Hepatocyte (in vitro differentiated cells): ENCODE data around the gene DTD1. TPM values are rescaled to one million over a fixed set of nuclear protein-coding genes. Genes with fewer than 3 reads are reported as not detected.

Experiments used
- DNase-seq: peaks from one replicate; pipeline ENCODE4 v3.0.0-alpha.2; 2016; ENCODE audit warnings: low spot score
- H2AFZ ChIP-seq: fragments of 200-600 bp; sonication (generic); 2 replicates; pipeline ENCODE4 v1.6.0; 2016; ENCODE audit warnings: antibody characterized with exemption, mild to moderate bottlenecking
- H3K27ac ChIP-seq: fragments of 200-600 bp; sonication (generic); 2 replicates; pipeline ENCODE4 v1.5.1; 2016; ENCODE audit warnings: mild to moderate bottlenecking
- H3K27me3 ChIP-seq: fragments of 200-600 bp; sonication (generic); 2 replicates; pipeline ENCODE4 v1.6.1; 2016
- H3K36me3 ChIP-seq: fragments of 200-600 bp; sonication (generic); replicated peaks from 2 replicates; pipeline ENCODE4 v1.5.1; 2016; ENCODE audit warnings: low read depth; ENCODE audit not compliant: insufficient read depth
- H3K4me1 ChIP-seq: fragments of 200-600 bp; sonication (generic); 2 replicates; pipeline ENCODE4 v1.5.1; 2016; ENCODE audit warnings: mild to moderate bottlenecking, moderate library complexity; ENCODE audit not compliant: insufficient read depth
- H3K4me2 ChIP-seq: fragments of 200-600 bp; sonication (generic); 2 replicates; pipeline ENCODE4 v1.6.0; 2016
- H3K4me3 ChIP-seq: fragments of 200-600 bp; sonication (generic); 2 replicates; pipeline ENCODE4 v1.5.1; 2016; ENCODE audit warnings: mild to moderate bottlenecking
- H3K79me2 ChIP-seq: fragments of 200-600 bp; sonication (generic); 2 replicates; pipeline ENCODE4 v1.6.0; 2017; ENCODE audit warnings: mild to moderate bottlenecking
- H3K9me2 ChIP-seq: fragments of 200-600 bp; sonication (generic); replicated peaks from 2 replicates; pipeline ENCODE4 v1.6.0; 2017; ENCODE audit warnings: mild to moderate bottlenecking; ENCODE audit not compliant: insufficient read depth
- H3K9me3 ChIP-seq: fragments of 200-600 bp; sonication (generic); 2 replicates; pipeline ENCODE4 v1.5.1; 2016; ENCODE audit warnings: low read depth, mild to moderate bottlenecking
- H4K20me1 ChIP-seq: fragments of 200-600 bp; sonication (generic); 2 replicates; pipeline ENCODE4 v1.6.0; 2016; ENCODE audit warnings: mild to moderate bottlenecking; ENCODE audit not compliant: insufficient read depth, poor library complexity, severe bottlenecking
- CTCF ChIP-seq: fragments of 200-600 bp; sonication (generic); IDR thresholded peaks from 2 replicates; pipeline ENCODE4 v1.5.1; 2016; ENCODE audit warnings: antibody characterized with exemption, mild to moderate bottlenecking; ENCODE audit not compliant: poor library complexity
- EZH2 ChIP-seq: fragments of 200-600 bp; sonication (generic); IDR thresholded peaks from 2 replicates; pipeline ENCODE4 v1.6.1; 2016; ENCODE audit warnings: antibody characterized with exemption, mild to moderate bottlenecking, borderline replicate concordance
- EZH2phosphoT487 ChIP-seq: fragments of 200-600 bp; sonication (generic); IDR thresholded peaks from one replicate; pipeline ENCODE4 v1.6.1; 2018; ENCODE audit warnings: antibody characterized with exemption, mild to moderate bottlenecking, low read depth, moderate library complexity; ENCODE audit not compliant: unreplicated experiment, severe bottlenecking
- WGBS: methylation state at CpG from one replicate; pipeline ENCODE4 v1.1.6; 2016; ENCODE audit warnings: low lambda C conversion rate; ENCODE audit errors: missing lambda C conversion rate; 5-methylcytosine and 5-hydroxymethylcytosine counted together
- polyA plus RNA-seq: library from polyadenylated mRNA; unstranded; fragments of >200 nt; fragmentation: Nextera tagmentation; extraction: Ambion mirVana; gene quantifications from 2 replicates; pipeline ENCODE4 v1.2.1, GENCODE V29; 2016
- total RNA-seq: library from RNA; depleted of rRNA; stranded (reverse); fragments of >200 nt; gene quantifications from 2 replicates; pipeline ENCODE4 v1.2.3, GENCODE V29; 2014

Gene DTD1
- total and polyA plus RNA-seq, 2 experiments from 2014 or later = 30.1 to 40.1 TPM

- H3K27me3 ChIP-seq = no peaks in the 10 kb centered on the region
- no peaks in the 10 kb centered on the region for H4K20me1 ChIP-seq
- H3K4me1 ChIP-seq = no peaks in the 10 kb centered on the region
- no peak overlapping the region for H2AFZ ChIP-seq
- H3K27ac ChIP-seq = no peak overlapping the region
- H3K4me2 ChIP-seq = peak overlapping the region; percentile 31
- 90% methylated on average over 5 of the region's 5 CpGs for WGBS
- H3K36me3 ChIP-seq = no peaks in the 10 kb centered on the region
- no peaks in the 10 kb centered on the region for H3K9me3 ChIP-seq
- no peak for TF ChIP-seq EZH2phosphoT487
- no peak for TF ChIP-seq CTCF
- no peak for TF ChIP-seq EZH2
- no peak overlapping the region for H3K4me3 ChIP-seq
- DNase-seq = no peak
- H3K9me2 ChIP-seq = no peaks in the 10 kb centered on the region
- H3K79me2 ChIP-seq = no peaks in the 10 kb centered on the region
These were observed 27.3 kb downstream of the DTD1 start for GRCh38 chr20:18615020-18615650.

DNA sequence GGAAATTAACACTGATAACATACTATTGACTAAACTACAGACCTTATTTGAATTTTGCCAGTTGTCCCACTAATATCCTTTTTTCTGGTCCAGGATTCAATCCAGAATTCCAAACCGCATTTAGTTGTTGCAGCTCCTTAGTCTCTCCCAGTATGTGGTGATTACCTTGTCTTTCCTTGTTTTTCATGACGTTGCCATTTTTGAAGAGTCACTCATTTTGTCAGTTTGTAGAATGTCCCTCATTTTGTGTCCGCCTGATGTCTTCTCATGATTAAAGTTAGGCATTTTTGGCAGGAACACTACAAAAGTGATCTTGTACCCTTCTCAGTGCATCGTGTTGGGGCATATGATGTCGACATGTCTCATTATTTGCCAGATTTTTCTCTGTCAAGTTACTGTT, 33.1 kb downstream of the DTD1 start:
- no peak overlapping the region for H2AFZ ChIP-seq
- no peak overlapping the region for H3K4me3 ChIP-seq
- H3K4me1 ChIP-seq = no peaks in the 10 kb centered on the region
- H3K36me3 ChIP-seq = no peaks in the 10 kb centered on the region
- no peaks in the 10 kb centered on the region for H3K79me2 ChIP-seq
- H3K27me3 ChIP-seq = no peaks in the 10 kb centered on the region
- DNase-seq = no peak
- H3K9me3 ChIP-seq = no peaks in the 10 kb centered on the region
- no peak overlapping the region for H3K4me2 ChIP-seq
- no peak for TF ChIP-seq EZH2phosphoT487
- TF ChIP-seq CTCF = no peak
- TF ChIP-seq EZH2 = no peak
- no peaks in the 10 kb centered on the region for H3K9me2 ChIP-seq
- WGBS = over 99% methylated on average over 5 of the region's 5 CpGs
- no peaks in the 10 kb centered on the region for H4K20me1 ChIP-seq
- no peak overlapping the region for H3K27ac ChIP-seq

DNA sequence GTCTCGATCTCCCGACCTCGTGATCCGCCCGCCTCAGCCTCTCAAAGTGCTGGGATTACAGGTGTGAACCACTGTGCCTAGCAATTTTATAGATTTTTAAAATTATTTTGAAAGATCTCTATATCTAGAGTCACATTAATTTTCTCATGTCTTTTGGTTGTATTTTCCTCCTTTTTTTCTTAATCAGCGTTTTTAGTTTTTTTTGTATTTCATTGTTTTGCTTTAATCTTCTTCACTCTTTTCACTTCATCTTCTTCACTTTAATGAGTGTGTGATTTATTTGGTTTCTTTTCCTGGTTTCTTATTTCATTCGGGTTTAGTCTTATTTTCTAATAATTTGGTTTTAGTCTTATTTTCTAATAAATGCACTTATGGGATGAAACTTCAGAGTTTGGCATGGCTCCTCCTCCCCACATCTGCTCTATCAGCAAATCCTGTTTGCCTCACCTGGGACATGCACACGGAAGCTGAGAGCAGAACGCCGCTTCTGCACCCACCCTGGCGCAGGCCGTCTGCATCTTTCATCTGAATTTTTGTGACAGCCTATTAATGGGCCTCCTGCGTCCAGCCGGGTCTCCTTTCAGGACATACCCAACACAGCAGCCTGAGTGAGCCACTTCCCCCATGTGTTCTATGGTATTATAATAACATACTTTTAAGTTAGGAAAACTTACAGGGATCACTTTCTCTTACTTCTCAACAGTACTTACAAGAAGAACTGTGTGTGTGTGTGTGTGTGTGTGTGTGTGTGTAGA, 35.5 kb downstream of the DTD1 start:
- no peak for DNase-seq
- Histone ChIP-seq H3K9me3 (no peaks in the 10 kb centered on the region), H3K9me2 (no peaks in the 10 kb centered on the region), H3K36me3 (no peaks in the 10 kb centered on the region), H2AFZ (no peak overlapping the region), H3K4me1 (no peaks in the 10 kb centered on the region), H3K79me2 (no peaks in the 10 kb centered on the region), H3K4me3 (no peak overlapping the region), H3K27ac (no peak overlapping the region), H4K20me1 (no peaks in the 10 kb centered on the region), H3K27me3 (no peaks in the 10 kb centered on the region), H3K4me2 (no peak overlapping the region)
- TF ChIP-seq CTCF = no peak
- no peak for TF ChIP-seq EZH2
- no peak for TF ChIP-seq EZH2phosphoT487
- 94% methylated on average over 13 of the region's 14 CpGs for WGBS
